Ovary (tissue), 3 donors: ENCODE results near the gene RBFA.

ENCODE experiments used
- EP300 ChIP-seq: sonication (generic); formaldehyde crosslinking; IDR thresholded peaks from one replicate; pipeline ENCODE4 v1.6.1; 2017; ENCODE audit warnings: antibody characterized with exemption
- POLR2A ChIP-seq: fragments of 450-650 bp; IDR thresholded peaks from one replicate; pipeline ENCODE4 v1.6.1; 2017; ENCODE audit warnings: antibody characterized with exemption, mild to moderate bottlenecking, moderate library complexity
- TF ChIP-seq, protein P1 (sequence below), 3 donors: fragments of 450-650 bp in 2 of 3; fragments of 200-600 bp in 1 of 3; IDR thresholded peaks; one replicate each; pipeline versions ENCODE4 v1.5.1 to v1.8.0; 2016 to 2022; ENCODE audit warnings: antibody characterized with exemption in 3 of 3, mild to moderate bottlenecking in 1 of 3
- donor health status: DM: no; HTN: no; CAD: no.

DNA sequence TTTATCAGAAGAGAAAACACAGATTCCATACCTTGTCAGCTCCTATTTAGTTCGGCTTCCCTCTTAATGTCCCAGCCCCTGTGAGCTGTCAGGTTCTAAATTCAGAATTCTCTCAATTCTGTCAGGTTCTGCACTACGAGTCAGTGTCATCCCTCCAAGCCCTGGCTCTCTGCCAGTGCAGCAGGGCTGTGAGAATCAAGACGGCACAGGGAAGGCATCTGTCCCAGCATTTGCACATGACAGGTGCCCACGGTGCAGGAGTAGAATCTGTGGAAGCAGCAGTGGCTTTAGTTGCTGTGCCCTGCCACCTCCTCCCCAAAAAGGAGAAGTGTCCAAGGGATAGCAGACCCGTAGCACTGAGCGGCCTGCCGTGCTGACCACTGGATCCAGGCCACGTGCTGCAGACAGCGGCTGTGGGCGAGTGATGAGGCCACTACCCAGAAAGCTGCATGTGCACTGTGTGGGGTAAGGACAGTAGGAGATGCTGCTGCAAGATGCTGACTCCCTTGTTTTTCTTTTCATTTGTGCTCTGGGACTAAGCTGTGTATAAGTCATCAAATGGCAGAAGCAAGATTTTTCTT, 12.8 kb downstream of the RBFA start:
- TF ChIP-seq POLR2A (no peak), EP300 (no peak)
- TF ChIP-seq, protein P1, sequence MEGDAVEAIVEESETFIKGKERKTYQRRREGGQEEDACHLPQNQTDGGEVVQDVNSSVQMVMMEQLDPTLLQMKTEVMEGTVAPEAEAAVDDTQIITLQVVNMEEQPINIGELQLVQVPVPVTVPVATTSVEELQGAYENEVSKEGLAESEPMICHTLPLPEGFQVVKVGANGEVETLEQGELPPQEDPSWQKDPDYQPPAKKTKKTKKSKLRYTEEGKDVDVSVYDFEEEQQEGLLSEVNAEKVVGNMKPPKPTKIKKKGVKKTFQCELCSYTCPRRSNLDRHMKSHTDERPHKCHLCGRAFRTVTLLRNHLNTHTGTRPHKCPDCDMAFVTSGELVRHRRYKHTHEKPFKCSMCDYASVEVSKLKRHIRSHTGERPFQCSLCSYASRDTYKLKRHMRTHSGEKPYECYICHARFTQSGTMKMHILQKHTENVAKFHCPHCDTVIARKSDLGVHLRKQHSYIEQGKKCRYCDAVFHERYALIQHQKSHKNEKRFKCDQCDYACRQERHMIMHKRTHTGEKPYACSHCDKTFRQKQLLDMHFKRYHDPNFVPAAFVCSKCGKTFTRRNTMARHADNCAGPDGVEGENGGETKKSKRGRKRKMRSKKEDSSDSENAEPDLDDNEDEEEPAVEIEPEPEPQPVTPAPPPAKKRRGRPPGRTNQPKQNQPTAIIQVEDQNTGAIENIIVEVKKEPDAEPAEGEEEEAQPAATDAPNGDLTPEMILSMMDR (IDR thresholded peaks at IDR 0.05): no peak
